Measurements from ENCODE around the gene NMS.

- TF ChIP-seq CTCF (IDR thresholded peaks at IDR 0.05; ENCODE audit: poor library complexity) (no peak), EZH2phosphoT487 (IDR thresholded peaks at IDR 0.05; ENCODE audit: low read depth, severe bottlenecking, unreplicated experiment) (no peak)
Measured at GRCh38 chr2:100509066-100509465, 38.8 kb downstream of the NMS start.
